GM21423 (cell line): ENCODE results near the gene APOL5.
"Not testable (repeated sequence)": the region's sequence is repeated elsewhere in the genome, so short reads cannot be mapped to it uniquely, and the experiment has no call there.

ENCODE experiments used
- ATAC-seq: cut with Tn5 transposase; IDR thresholded peaks from one replicate; pipeline ENCODE4 v1.9.1; 2021; ENCODE audit warnings: mild to moderate bottlenecking, moderate library complexity; ENCODE audit not compliant: unreplicated experiment

The APOL5 gene

GRCh38 chr22:35708453-35708852 is 9.2 kb upstream of the APOL5 start:
- no peak for ATAC-seq

GRCh38 chr22:35708917-35709316 is 8.8 kb upstream of the APOL5 start:
- ATAC-seq, result no peak

- no peak for ATAC-seq
These were observed 6.3 kb upstream of the APOL5 start for GRCh38 chr22:35711336-35711735.

GRCh38 chr22:35712672-35713071 is 5.0 kb upstream of the APOL5 start:
- no peak for ATAC-seq

GRCh38 chr22:35719212-35719875 is 1.7 kb downstream of the APOL5 start:
- no peak for ATAC-seq

GRCh38 chr22:35721960-35722359 is 4.3 kb downstream of the APOL5 start:
- ATAC-seq, result no peak

GRCh38 chr22:35725521-35725920 is 7.8 kb downstream of the APOL5 start:
- no peak for ATAC-seq

GRCh38 chr22:35726398-35726797 is 8.7 kb downstream of the APOL5 start:
- no peak for ATAC-seq

GRCh38 chr22:35726933-35727332 is 9.3 kb downstream of the APOL5 start:
- no peak for ATAC-seq

- ATAC-seq, result no peak
These were observed 9.8 kb downstream of the APOL5 start for GRCh38 chr22:35727436-35727835.

GRCh38 chr22:35728639-35729308 is 11.1 kb downstream of the APOL5 start:
- no peak for ATAC-seq

GRCh38 chr22:35729309-35729698 is 11.6 kb downstream of the APOL5 start:
- ATAC-seq, result no peak

- ATAC-seq, result no peak
These were observed 13.6 kb downstream of the APOL5 start for GRCh38 chr22:35731321-35731720.

- ATAC-seq, result no peak
These were observed 14.4 kb downstream of the APOL5 start for GRCh38 chr22:35732116-35732515.

GRCh38 chr22:35733036-35733435 is 15.4 kb downstream of the APOL5 start:
- ATAC-seq, result no peak

- ATAC-seq, result no peak
These were observed 16.3 kb downstream of the APOL5 start for GRCh38 chr22:35733791-35734516.

GRCh38 chr22:35734517-35734827 is 16.8 kb downstream of the APOL5 start:
- ATAC-seq, result no peak

GRCh38 chr22:35735542-35735941 is 17.9 kb downstream of the APOL5 start:
- ATAC-seq, result no peak

- ATAC-seq, result no peak
These were observed 18.5 kb downstream of the APOL5 start for GRCh38 chr22:35736166-35736565.

GRCh38 chr22:35736701-35737100 is 19.0 kb downstream of the APOL5 start:
- ATAC-seq, result no peak

GRCh38 chr22:35737886-35738285 is 20.2 kb downstream of the APOL5 start:
- not testable (repeated sequence) for ATAC-seq
